Measurements from ENCODE around the gene PGM1.

Gene PGM1

DNA sequence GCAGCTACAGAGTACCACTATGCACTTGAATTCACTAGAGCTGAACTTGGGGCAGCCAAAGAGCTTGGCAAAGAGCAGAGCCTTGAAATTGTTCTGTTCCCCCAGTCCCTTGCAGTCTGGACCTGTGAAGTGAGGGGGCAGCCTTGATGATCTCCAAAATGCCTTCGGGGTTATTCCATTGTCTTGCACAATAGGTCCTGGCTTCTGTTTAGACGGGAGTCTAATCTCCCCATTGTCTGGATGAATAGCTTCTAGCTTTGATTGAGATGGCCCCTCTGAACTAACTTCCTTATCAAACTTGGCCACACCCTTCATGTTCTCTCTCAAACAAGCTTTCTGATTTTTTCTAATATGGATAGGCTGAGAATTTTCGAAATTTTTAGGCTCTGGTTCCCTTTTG is 72.6 kb downstream of the PGM1 start:
- no peak for DNase-seq (ENCODE audit: low read depth)

DNA sequence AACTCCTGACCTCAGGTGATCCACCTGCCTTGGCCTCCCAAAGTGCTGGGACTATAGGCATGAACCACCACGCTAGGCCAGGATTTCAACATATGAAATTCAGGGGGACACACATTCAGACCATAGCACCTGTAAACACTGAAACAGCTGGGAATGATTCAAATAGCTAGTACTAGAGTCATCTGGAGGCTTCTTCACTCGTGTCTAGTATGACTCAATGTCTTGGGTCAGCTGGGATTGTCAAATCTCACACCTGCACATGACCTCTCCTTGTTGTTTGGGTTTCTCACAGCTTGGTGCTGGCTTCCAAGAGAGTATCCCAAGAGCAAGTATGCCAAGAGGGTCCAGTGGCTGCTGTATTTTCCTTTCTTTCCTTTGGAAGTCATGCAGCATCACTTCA is 75.1 kb downstream of the PGM1 start:
- no peak for DNase-seq (ENCODE audit: low read depth)

DNA sequence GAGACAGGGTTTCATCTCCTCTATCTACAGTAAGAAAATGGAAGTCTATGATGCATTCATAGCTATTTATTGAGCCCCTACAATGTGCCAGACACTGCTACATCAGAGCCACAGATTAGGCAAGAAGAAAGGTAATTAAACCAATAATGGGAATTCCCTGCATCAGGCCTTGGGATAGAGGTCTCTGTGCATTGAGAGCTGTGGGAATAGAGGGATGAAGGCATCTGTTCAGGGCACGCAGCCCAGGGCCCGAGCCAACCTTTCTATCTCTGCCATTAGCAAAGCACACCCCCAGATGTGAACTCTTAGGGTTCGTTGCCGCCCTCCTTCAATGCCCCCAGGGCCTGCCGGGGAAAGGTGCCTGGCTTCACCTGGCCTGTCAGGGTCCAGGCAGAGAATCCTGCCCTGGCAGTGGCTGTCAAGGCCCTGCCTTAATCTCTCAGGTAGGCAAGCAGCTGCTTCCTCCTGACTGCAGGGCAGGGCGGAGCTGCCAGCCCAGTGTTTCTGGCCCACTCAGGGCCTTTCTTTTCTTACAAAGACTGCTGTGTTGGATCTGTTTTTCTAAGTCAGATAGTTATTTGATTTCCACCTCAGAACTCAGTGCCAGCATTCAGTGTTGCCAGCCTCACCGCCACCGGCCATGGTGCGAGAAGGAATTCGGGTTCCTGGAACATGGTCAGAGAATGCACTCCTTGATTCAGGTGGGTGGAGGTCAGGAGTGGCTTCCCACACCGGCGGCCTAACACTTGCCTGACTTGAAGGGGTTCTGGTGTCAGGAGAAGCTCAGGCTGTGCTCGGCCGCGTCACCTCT is 76.1 kb downstream of the PGM1 start:
- DNase-seq (ENCODE audit: low read depth) = no peak

DNA sequence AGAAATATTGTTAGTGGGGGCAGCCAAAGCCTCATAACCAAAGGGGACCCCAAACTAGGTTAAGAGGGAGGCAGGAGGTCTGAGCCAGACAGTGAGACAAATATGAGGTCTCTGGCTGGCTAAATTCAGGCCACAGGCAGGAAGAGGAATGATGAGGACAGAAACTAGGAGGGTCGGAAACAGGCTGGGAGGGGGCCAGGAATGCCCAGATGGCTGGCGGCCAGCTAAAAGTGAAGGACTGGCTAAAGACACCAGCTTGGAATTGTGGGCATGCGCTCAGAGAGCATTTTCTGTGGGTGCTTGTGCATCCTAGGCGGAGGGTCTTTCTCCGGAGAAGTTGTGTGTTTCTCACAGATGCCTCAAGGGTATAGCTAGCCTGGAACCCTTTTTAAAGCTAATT is 77.0 kb downstream of the PGM1 start:
- no peak for DNase-seq (ENCODE audit: low read depth)

DNA sequence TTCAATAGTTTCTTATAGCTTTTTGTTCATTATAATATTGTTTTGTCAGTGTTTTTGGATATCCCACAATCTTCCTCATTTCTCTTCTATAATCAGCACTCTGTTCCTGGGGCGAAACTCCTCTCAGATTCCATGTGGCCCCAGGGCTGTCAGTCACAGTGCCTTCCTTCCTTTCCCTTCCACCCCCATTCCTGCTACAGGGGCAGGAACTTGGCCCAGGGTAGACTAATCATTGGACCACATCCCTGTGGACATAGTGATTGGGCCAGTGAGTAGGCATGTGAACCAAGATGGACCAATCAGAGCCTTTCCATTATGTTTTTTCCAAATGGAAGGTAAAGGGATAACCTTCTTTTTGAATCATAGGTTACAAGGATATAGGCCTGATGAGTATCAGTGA is 78.3 kb downstream of the PGM1 start:
- DNase-seq (ENCODE audit: low read depth) = no peak

DNA sequence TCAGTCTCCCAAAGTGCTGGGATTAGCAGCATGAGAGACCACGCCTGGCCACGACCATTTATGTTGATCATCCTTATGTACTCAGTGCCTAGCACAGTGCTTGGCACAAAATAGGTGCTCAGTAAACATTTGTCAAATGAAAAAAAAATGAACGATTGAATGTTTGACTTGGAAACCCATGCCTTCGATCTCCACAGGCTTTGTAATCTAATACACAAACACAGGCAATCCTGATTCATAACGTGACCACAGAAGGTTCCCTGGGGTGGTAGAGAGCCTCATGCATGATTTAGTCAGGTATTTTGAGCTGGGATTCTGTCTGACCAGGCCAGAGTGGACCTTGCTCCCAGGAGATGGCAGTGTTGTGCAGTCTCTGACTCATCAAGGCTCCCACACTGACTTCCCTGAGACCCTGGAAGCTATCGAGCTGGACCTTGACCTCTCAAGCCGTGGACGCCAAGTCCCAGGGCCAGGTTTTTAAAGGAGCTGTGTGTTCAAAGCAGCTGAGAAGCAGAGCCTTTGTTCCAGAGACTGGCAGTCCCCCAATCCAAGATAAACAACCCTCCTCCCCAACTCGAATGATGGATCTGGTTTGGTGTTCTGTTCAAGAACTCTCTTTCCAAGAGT is 81.1 kb downstream of the PGM1 start:
- DNase-seq (ENCODE audit: low read depth) = no peak

DNA sequence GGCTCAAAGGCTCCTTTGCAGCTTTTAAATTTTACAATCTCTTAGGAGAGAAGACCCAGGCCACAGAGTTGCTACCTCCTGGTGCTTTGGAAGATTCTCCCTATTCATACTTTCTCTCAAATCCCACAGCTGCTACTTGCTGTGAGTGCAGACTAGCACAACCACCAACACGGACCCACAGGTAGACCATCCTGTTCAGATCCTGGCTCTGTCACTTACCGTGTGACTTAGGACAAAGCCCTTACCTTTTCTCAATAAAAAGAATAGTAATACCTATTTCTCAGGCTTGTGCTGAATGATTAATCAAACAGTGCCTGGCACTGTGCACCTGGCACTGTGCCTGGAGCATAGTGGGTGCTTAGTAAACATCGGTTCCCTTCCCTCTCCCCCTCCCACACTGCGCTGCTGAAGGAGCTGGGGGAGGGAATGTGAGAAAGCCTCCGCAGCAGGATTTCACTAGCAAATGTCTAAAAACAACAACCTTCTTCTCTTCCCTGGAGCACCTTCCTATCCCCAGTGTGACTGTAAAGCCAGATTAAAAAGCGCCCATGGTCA is 81.7 kb downstream of the PGM1 start:
- DNase-seq (ENCODE audit: low read depth) = no peak

DNA sequence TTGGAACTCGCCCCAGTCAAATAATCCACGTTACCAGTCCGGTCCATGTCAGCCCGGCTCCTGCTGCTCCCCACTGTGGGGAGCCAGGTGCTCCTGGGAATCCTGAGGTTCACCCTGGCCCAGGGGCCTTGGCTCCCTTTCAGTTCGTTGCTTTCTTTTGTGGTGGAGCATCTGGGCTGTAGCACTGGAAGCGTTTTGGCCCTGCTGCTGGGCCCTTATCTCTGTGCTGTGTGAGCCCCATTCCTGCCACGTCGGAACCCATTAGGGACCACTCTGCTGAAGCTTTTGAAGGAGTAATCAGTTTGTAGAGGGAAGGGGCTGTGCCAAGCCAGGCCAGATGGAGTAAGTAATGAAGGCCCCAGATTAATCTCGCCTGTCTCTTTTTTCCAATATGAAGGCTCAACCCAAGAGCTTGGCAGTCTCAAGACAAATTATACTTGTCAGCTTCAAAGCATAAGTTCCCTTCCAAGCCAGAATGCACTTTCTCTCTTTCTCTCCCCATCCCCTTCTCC is 82.3 kb downstream of the PGM1 start:
- DNase-seq (ENCODE audit: low read depth) = no peak

DNA sequence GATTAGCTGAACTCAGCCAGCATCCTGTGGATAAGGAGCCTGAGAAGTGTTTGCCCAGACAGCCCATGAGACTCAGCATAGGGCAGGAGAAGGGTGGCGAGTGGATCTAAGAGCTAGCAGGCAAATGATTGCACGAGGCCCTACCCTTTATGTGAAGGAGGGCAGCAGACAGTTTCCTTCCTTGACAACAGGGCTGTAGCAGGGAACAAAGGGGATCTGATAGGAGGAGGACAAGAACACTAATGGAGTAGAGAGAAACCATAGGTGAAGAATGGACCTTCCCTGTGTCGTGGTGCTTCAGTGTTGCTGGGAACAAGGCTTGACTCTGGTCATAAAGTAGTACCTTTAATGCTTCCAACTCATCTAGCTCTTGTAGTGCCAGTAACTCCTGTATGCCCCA is 84.3 kb downstream of the PGM1 start:
- no peak for DNase-seq (ENCODE audit: low read depth)

DNA sequence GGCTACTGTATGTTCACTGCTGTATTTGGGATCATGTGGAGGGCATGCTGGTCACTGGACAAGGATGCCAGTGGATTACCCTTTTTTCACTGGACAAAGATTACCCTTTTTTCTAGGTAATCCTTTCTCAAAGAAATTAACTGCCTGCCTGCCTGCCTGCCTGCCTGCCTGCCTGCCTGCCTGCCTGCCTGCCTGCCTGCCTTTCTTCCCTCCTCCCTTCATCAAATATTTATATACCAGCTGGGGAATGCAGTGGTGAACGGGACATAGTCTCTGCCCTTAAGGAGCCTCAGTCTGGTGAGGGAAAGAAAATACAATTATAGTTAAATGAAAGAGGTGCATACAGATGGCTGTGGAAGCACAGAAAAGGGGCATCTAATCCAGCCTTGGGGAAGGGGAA is 85.0 kb downstream of the PGM1 start:
- no peak for DNase-seq (ENCODE audit: low read depth)

DNA sequence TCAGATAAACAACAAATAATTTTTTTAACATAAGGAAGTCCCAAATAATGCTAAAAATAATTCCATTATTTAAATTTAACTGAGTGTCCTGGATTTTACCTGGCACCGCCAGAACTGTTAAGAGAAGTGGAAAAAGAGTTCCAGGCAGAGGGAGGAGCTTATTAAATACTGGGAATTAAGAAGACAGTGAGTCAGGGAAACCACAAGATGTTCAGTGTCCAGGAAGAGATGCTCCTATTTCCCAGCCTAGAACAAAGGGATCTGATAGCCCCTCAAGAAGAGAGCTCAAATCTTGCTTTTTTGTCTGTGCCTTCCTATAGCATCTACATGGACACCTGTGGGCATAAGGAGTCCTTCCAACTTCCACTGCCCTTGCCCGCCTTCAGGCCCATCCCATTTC is 85.9 kb downstream of the PGM1 start:
- DNase-seq (ENCODE audit: low read depth) = no peak

DNA sequence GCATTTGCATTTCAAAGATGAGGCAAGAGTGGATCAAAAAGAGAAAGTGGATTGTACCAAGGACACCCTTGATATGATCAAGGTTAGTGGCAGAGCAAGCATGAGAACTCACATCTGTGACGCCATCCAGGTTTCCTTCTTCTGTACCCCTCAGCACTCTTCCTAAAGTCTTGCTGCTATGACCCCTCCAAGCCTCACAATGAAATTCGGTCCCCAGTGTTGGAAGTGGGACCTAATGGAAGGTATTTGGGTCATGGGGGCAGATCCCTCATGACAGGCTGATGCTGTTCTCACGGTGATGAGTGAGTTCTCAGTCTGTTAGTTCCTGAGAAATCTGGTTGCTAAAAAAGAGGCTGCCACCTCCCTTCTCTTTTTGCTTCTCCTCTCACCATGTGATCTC is 86.4 kb downstream of the PGM1 start:
- DNase-seq (ENCODE audit: low read depth) = no peak

DNA sequence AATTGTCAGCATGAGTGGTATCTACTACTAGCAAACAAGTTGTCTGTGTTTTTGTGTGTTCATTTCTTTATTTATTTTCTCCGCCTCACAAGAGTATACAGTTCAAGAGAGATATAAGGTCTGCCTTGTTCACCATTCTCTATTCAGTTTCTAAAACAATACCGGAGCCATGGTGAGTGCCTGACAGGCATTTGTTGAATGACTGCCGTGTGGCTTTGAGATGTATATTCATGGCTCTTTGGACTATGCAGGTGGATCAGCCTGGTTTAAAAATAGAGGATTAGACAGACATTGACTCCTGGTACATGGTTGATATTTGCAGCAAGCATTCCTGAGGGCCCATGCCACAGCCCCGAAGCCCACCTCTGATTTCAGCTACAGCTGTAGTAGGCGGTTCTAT is 89.7 kb downstream of the PGM1 start:
- no peak for DNase-seq (ENCODE audit: low read depth)

DNA sequence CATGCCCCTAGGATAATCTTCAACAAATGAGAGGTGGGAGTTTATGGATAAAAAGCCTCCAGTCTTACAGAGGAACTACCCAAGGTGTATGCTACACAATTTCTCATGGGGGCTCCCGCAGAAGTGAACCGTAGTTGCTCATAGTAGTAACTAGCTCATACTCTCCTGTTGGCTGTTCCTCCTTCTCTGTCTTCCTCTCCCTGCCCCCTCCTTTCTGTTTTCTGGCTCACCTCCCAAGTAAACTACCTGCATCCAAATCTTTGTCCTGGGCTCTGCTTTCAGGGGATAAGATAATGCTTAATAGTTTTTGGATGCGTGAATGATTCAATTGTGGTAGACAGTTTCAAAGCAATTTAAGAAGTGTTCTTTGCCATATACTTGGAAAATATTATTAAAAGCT is 90.5 kb downstream of the PGM1 start:
- DNase-seq (ENCODE audit: low read depth) = no peak

DNA sequence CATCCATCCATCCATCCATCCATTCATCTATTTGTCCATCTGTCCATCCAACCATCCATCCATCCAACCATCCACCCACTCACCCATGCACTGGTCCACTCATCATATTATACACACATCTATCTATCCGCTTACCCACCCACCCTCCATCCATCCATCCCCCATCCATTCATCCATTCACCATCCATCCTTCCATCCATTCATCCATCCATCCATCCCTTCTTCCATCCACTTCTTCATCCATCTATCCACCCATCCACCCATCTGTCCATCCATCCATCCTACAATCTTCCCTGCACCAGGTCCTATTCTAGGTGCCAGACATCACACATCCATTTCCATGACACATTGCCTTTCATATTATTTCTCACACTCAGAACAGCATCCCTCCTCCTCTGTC is 93.5 kb downstream of the PGM1 start:
- DNase-seq (ENCODE audit: low read depth) = no peak

DNA sequence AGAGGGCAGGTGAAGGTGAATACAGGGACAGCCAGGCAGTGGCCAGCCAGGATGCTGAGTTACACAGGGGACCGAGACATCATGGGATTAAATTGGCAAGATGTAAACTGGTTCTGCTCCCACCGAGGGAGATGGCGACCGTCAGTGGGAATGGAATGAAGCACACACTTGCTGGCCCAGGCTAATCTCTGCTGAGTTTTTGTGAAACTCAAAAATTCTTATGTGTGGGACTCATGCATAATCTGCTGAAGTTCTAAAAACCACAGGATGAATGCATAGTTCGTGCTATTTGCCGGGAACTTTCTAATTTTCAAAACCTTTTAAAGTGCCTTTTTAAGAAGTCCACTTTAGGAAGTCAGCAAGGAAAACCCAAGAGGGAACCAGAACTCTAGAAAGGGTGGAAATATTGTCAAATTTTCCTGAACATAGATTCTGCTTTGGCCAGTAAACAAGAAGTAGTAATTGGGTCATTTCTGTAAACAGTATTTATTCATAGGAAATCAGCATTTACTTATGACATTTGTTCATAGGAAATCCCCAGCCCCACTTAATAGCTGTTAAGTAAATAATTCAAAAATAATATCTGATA is 95.2 kb downstream of the PGM1 start:
- DNase-seq (ENCODE audit: low read depth) = no peak

DNA sequence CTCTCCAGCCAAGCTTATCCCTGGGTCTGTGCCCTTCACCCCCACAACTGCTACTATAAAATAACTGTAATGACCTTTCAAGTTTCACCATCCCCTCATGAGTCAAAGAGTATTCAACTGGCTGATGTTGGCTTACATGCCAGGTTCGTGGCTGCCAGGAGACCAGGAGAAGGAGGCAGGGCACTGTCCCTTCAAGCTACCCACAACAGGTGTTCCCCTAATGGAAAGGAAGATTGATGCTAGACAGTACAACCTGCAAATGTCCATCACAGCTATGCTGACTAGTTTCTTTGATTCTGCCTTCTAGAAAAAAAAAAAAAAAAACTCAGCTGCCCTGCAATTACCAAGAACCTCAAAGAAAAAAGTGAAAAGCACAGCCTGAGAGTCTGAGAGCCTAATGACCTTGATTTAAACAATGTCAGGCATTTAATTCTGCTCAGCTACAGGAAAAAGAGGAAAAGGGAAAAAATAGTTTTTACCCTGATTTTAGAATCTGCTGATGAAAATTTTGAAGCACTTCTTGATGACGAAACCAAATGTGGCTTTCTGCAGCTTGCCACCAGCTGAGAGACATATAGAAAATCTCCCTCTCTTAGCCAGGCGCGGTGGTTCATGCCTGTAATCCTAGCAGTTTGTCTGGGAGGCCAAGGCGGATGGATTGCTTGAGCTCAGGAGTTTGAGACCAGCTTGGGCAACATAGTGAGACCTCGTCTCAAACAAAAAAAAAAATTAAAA is 97.9 kb downstream of the PGM1 start:
- DNase-seq (ENCODE audit: low read depth) = no peak

DNA sequence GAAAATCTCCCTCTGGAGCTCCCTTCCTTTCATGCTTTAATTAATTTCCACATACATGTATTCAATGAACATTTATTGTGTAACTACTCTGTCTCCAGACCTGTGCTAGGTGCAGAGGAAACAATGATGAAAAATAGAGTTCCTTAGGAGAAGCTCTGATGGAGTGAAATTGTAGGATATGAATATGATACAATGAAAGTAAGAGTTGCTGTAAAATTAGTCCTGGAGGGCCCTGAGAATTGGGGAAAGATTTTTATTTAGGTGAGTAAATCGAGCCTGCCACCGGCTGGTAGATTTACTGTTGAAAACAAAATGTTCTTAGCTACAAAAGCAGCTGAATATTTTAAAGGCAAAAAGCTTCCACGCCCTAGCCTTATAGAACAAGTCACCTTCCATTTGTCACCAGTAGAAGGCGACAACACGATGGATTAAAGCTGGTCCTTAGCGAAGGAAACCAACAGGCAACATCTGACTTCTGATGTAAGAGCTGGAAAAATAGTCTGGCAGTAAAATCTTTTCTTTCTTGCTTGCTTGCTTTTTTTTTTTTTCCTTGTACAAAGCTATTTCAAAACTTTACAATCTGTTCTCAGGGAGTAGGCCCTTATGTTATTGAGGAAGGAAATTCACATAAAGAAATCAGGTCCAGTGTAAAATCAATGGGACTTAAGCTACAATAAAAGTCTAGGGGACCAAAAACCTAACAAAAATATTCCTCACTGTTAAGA is 98.7 kb downstream of the PGM1 start:
- no peak for DNase-seq (ENCODE audit: low read depth)

DNA sequence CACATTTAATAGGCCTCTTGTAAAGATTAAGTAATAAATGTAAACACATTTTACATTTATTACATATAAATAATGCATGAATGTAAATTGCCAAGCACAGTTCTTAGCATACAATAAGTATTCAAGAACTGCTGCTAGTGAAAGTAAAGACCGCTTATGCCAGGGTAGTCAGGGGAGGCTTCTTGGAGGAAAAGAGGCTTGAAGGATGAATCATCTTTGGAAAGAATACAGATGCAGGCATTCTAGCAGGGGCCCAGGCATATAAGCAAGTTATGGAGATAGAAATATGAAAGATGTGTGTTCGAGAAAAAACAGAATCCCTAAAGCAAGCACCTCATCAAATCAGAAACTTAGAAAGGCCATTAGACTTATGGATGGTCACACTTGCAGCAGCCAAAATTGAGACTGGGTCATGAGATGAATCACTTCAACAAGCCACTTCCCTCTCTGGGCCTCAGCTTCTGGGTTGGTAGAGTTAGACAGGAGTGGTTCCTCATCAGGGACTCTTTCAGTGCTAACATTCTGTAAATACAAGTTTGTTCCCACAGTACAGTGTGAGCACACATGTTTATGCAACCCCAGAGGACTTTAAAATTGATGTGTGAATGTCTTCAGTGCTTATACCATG is 100.8 kb downstream of the PGM1 start:
- no peak for DNase-seq (ENCODE audit: low read depth)

DNA sequence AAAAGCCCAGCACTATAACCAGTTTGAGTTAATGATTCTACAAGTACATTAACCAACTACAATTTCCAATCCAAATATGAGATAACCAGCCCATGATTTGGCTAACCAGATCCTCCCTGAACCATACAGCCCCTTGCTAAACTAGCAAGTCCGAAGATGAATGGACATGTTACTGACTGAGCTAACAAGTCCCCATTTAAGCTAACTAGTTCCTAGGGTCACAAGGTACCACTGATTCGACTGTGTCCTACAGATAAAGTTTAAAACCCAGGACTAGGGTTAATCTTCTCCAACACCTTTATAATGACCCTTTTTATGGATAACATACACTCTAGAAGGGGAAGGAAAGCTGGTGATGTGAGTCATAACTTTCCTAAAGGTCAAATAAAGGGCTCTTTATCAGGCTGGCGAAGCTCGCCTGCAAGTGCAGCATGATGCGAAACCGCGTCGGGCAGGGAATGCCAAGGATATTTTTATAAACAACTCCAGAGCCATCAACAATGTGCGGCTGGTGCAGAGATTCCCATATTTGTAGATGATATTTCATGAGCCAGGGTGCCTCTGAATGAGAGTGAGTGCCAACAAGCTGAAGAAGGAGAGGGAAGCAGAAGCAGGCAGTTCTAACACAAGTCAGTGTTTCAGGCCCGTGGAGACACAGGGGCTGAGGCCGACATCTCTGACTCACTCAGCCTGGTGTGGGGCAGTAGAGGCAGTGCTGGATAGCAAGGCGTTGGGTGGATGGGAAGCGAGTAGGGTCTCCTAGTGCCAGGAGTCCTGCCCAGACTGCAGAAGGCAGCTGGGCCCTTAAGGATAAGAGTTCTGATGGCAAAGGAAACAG is 105.0 kb downstream of the PGM1 start:
- no peak for DNase-seq (ENCODE audit: low read depth)

All from activated T-cell treated with anti-CD3 and anti-CD28 coated beads for 48 hours (primary cell).